ENCODE data around the gene MAD2L1BP. TPM values are rescaled to one million over a fixed set of nuclear protein-coding genes. Genes with fewer than 3 reads are reported as not detected.
A peak's percentile ranks its signal among the peaks of the same experiment; 100 is the strongest.

MAD2L1BP gene
- total RNA-seq, 1 experiment from 2014 or later: 71.7 TPM

GRCh38 chr6:43666196-43666920, 30.7 kb downstream of the MAD2L1BP start:
- DNase-seq (ENCODE audit: low read depth): no peak

DNA sequence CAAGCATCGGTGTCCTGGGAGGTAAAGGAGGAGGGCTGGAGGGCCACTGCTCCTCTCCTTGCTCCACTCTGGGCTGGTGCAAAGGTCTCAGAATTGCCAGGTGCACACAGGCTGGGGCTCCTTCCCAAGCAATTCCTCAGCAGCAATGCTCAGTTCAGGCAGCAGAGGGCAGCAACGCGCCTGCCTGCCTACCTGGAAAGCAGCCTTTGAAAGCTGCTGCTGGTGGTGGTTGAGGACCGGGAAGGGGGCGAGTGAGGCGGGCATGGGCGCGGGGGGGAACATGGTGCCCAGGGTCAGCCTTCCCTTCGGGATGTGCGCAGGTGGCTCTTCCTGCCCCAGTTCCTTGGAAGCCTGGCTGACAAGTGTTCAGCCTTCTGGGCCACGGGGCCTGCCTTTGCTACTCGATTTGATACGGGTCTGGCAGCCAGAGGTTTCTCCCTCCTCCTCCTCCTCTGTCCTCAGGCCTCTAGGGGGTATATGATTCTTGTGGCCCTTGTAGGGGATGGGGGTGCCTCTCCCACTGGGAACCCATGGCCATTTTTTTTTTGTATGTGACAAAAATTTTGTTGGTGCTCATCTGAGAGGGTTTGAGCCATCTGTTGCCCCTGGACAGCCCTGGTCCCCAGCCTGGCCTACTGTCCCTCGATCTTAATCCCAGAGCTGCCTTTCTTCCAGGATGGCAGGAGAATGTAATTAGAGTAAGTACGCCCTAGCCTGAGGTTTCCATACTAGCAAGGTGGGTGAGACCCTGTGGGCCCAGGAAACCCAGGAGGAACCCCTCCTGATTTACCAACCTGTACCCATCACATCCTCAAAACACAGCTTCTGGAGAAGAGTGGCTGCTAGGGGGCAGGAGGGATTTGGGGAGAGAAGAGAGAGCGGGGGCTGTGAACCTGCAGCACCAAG, 31.9 kb downstream of the MAD2L1BP start:
- DNase-seq (ENCODE audit: low read depth): peak; percentile 68

DNA sequence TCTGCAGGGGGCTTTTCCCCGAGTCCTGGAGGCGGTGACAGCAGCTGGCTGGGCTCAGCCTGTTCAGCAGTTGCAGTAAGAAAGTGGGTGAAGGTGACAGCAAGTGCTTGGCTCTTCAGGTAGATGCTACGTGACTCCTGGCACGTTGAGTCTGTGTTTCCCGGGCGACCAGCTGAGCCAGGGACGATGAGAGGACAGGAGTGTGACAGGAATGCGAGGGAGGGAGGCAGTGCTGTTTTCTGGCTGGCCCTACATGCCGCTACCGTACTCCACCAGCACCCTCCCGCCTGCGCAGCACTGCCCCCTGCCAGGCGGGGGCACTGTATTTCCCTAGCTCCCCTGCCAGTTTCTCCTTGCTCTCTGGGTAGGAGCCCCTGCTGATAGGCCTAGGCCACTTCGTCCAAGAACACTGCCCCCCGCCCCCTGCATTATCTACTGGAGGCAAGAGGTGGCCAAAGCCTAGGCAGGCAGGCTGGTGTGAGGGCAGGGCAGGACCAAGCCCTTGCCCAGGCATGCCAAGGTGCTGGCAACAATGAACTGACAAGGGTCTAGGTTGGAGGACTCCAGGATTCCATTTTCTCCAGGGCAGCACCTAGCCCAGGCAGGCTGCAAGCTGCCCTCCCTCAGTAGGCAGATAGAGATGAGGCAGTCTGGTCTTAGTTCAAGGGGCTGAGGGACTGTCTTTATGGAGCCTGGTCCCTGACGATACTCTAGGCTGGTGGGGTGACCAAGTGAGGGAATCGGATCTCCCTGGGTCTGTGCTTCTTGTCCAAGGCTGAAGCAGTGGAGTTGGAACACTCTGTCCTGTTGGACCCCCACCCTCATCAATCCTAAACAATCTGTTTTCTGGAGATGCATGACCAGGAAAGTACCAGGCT, 32.8 kb downstream of the MAD2L1BP start:
- DNase-seq (ENCODE audit: low read depth): peak; percentile 65

DNA sequence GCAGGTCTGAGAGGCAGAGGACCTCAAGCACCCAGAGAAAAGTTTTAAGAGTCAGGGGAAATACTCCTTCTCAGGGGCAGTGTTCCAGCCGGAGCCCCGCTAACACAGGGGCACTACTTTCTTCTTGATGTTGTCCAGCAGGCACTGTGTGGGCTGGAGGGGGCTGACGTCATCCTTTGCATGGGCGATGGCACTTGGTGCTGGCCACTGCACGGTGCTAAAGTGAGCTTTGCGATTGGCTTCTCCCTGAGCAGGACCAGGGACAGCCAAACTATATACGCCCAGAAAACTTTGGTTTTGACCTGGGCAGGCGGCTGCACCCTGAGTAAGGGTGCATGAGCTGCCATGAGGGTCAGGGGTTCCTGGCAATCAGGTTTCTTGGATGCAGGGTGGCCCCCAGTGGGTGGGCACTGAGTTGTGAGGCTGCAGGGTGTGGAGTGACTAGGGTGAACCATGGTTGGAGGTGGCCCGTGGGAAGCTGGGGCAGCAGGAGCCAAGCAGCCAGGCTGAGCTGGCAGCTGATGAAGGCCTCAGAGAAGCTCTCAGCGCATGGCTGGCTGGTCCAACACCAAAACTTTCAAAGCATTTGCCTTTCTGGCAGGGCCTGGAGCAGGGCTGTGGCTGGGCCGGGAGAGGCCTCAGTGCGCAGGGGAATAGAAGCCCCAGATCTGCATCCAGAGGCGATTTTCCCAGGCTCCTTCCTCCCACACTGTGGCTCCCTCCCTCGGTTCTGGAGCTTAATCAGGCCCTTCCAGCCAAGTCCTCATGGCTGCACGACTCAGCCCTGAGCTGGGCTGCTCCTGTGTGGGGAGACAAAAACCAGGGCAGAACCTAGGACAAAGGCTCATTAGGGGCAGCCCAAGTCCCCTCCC, 33.6 kb downstream of the MAD2L1BP start:
- peak; percentile 51 for DNase-seq (ENCODE audit: low read depth)

GRCh38 chr6:43669922-43670622, 34.4 kb downstream of the MAD2L1BP start:
- no peak for DNase-seq (ENCODE audit: low read depth)

- DNase-seq (ENCODE audit: low read depth): no peak
These were observed 35.0 kb downstream of the MAD2L1BP start for GRCh38 chr6:43670623-43670986.

- DNase-seq (ENCODE audit: low read depth): no peak
These were observed 35.6 kb downstream of the MAD2L1BP start for GRCh38 chr6:43671011-43671800.

- no peak for DNase-seq (ENCODE audit: low read depth)
These were observed 36.4 kb downstream of the MAD2L1BP start for GRCh38 chr6:43671801-43672690.

DNA sequence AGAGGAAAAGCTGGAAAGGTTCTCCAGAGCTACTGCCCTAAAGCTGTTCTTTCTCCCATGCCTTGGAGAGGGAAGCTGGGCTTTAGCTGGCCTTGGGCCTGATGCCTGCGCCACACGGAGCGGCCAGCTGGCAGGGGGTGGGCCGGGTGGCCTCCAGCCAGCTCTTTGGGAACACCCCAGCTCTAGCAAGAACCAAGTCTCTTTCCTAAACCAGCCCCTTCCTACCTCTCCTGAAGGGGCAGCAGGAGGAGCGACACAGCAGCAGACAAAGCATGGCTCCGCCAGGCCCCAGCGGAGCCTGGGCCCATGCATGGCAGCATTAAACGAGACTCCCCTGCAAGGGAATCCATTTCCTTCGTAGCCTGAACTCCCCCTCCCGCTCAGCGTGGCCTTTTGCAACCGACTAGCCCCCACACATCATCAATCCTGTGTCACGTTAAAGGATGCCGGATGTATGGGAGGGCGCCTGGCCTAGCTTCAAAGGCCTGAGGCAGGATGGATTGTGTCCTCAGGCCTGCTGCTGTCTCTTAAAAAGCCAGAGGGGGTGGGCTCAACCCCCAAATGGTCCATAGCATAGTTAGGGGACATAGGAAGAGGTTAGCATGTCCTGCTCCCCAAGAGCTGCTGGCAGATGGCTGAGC, 37.9 kb downstream of the MAD2L1BP start:
- no peak for DNase-seq (ENCODE audit: low read depth)

DNA sequence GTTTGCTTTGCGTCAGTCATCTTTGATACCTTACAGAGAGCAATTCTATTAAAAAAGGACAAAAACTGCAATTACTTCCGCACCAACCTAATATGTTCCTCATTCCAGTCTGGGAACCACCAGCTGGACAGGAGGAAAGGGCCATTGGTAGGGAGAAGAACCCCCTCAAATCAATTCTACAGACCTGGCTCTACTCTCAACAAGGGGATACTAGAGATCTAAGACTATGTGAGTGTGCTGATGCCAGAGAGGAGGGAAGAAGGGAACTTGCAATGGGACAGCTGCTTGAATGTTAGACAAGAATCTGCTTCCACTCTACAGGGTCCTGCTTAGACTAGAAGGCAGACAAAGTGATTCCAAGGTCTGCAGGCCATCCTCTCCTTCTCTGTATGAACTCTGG, 38.7 kb downstream of the MAD2L1BP start:
- no peak for DNase-seq (ENCODE audit: low read depth)

DNA sequence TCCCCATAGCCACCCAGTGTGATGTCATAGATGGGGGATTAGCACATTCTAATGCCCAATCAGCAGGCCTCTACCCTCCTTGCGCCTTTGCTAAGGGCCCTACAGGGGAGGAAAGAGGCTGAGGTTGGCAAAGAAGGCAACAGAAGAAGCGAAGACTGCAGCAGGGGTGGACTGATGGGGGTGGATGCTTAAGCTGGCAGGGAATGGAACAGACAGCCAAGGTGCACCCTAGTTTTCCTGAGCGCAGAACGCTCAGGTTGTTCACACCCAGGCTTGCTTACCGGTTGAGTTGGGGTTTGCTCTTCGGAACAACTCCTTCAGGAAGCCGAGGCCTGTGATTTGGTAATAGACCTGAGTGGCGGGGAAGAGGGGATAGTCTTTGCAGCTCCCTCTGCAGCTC, 39.3 kb downstream of the MAD2L1BP start:
- DNase-seq (ENCODE audit: low read depth): no peak

GRCh38 chr6:43676962-43677606, 41.4 kb downstream of the MAD2L1BP start:
- DNase-seq (ENCODE audit: low read depth): no peak

DNA sequence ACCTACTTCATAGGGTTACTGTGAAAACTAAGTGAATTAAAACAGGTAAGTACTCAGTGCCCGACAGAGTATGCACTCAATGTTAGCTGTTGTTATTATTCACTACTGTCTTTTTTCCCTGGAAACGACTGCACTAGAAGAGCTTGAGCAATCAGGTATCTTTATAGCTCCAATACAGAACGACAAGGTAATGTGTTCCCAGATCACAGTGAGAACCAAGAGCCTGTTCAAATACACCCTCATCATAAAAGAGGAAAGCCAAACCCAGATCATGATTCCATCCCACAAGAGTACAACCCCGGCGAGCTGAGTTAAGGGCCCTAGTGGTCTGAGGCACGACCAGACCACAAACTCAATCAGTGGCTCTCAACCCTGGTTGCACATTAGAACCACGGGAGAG, 42.1 kb downstream of the MAD2L1BP start:
- DNase-seq (ENCODE audit: low read depth): no peak

- no peak for DNase-seq (ENCODE audit: low read depth)
These were observed 42.7 kb downstream of the MAD2L1BP start for GRCh38 chr6:43678341-43678740.

DNA sequence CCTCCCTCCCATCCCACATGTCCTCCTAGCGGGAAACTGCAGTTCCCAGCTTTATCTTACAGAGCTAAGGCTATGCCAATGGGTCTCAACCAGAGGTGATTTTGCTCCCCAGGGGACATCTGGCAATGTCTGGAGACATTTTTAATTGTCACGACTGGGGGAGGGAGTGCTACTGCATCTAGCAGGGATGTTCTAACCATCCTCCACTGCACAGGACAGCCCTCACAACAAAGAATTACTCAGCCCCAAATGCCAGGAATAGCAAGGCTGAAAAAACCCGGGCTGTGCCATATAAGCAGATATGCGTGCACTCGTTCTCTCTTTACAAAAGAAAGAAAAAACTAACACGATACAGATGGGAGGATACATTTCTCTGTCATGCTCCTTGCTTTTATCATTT, 43.4 kb downstream of the MAD2L1BP start:
- no peak for DNase-seq (ENCODE audit: low read depth)

DNA sequence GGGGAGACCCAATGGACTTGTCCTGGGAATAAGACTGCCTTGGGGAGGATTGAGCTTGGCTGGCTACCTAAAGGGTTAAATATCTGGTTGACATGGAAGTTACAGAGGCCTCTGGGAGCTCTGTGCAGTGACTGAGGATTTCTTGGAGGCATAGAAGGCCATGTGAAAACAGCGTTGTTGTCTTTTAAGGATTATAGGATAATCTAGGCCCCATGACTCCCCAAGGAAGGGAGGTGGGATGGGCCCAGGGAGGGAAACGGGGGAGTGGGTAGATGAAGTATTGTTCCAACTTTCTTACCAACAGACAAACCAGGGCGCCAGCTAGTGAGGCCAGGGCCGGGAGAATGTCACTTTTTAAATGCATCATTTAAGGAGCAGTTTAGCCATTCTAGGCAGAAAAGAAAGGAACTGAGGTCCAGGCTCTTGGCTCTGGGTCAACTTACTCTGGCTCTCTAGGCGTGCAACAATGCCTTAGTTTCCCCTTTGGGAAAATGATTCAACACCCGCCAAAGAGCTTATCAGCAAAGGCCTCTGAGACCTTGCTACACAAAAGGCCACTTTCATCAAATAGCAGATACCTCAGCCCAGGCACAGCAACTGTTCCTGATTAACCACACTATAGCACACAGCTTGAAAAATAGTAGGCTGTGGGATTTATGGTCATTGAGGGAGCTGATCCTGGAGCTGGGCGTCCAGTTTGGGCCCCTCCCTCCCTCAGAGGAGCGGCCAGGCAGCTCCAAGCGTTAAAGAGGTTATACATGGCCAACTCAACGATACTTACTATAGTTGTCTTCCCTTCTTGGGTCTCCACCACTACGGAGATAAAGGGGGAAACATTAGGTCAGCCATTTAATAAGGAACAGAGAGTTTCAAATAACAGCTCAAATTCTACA, 44.9 kb downstream of the MAD2L1BP start:
- DNase-seq (ENCODE audit: low read depth): no peak

GRCh38 chr6:43681303-43681702, 45.7 kb downstream of the MAD2L1BP start:
- DNase-seq (ENCODE audit: low read depth): no peak

All from RPMI7951 (cell line).